H1 (cell line): ENCODE results near the gene ALK.

Source experiments
- EZH2 ChIP-seq: fragments of 200-600 bp; sonication (generic); IDR thresholded peaks from 2 replicates; pipeline ENCODE4 v1.7.1; 2012; ENCODE audit warnings: low read depth, mild to moderate bottlenecking, moderate library complexity, low read length, inconsistent platforms; ENCODE audit not compliant: severe bottlenecking
- RNF2 ChIP-seq: fragments of 200-900, 300-1000 bp; sonication (generic); IDR thresholded peaks from 2 replicates; pipeline ENCODE4 v1.7.1; 2016; ENCODE audit warnings: borderline replicate concordance, low read depth, mild to moderate bottlenecking, antibody characterized with exemption, low read length; ENCODE audit not compliant: poor library complexity, severe bottlenecking; ENCODE audit errors: missing control alignments
- SIX5 ChIP-seq: IDR thresholded peaks from 2 replicates; pipeline ENCODE4 v1.6.1; 2011; ENCODE audit warnings: mild to moderate bottlenecking, low read depth, low read length
- TAF1 ChIP-seq: IDR thresholded peaks from 2 replicates; pipeline ENCODE4 v1.6.1; 2011; ENCODE audit warnings: mild to moderate bottlenecking, low read depth, low read length
- TF ChIP-seq, protein P1 (sequence below), 3 experiments: IDR thresholded peaks; 1 replicate in 2 of 3; 2 replicates in 1 of 3; pipeline versions ENCODE4 v1.5.1 to v1.6.1; 2011; ENCODE audit warnings: low read length in 3 of 3, mild to moderate bottlenecking in 3 of 3, inconsistent platforms in 2 of 3, low read depth in 1 of 3, moderate library complexity in 1 of 3; ENCODE audit not compliant: insufficient read depth in 1 of 3; ENCODE audit errors: control extremely low read depth in 1 of 3

DNA sequence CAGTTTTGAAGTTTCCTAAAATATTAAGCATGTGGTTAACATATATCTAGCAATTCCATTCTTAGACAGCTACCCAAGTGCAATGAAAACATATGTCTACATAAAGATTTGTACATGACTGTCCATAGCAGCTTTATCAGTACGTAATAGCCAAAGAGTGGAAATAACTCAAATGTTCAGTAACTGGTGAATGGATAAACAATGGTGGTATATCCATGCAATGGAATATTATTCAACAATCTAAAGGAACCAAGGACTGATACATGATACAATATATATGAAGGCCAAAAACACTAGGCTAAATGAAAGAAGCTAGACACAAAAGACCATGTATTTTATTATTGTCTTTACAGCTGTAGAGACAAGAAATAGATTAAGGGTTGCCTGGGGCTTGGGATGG, 361.4 kb downstream of the ALK start:
- TF ChIP-seq, protein P1, sequence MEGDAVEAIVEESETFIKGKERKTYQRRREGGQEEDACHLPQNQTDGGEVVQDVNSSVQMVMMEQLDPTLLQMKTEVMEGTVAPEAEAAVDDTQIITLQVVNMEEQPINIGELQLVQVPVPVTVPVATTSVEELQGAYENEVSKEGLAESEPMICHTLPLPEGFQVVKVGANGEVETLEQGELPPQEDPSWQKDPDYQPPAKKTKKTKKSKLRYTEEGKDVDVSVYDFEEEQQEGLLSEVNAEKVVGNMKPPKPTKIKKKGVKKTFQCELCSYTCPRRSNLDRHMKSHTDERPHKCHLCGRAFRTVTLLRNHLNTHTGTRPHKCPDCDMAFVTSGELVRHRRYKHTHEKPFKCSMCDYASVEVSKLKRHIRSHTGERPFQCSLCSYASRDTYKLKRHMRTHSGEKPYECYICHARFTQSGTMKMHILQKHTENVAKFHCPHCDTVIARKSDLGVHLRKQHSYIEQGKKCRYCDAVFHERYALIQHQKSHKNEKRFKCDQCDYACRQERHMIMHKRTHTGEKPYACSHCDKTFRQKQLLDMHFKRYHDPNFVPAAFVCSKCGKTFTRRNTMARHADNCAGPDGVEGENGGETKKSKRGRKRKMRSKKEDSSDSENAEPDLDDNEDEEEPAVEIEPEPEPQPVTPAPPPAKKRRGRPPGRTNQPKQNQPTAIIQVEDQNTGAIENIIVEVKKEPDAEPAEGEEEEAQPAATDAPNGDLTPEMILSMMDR (IDR thresholded peaks at IDR 0.05; ENCODE audit: control extremely low read depth in 1 of 3, insufficient read depth in 1 of 3, low read depth in 1 of 3, low read length in 3 of 3), result no peak
- TF ChIP-seq TAF1, result no peak
- no peak for TF ChIP-seq RNF2
- no peak for TF ChIP-seq EZH2
- TF ChIP-seq SIX5, result no peak
